Testis (tissue), 3 donors: ENCODE results near the gene DCLRE1A. TPM values are rescaled to one million over a fixed set of nuclear protein-coding genes. Genes with fewer than 3 reads are reported as not detected.

Source experiments
- DNase-seq: peaks from one replicate; pipeline ENCODE4 v3.0.0-alpha.2; 2019
- H3K27ac ChIP-seq, 2 donors: fragments of 200-600 bp; sonication (generic); one replicate each; pipeline ENCODE4 v1.5.1; 2019
- H3K27me3 ChIP-seq: fragments of 200-600 bp; sonication (generic); one replicate; pipeline ENCODE4 v1.5.1; 2019
- H3K36me3 ChIP-seq: fragments of 200-600 bp; sonication (generic); one replicate; pipeline ENCODE4 v1.5.1; 2017; ENCODE audit warnings: low read depth; ENCODE audit errors: missing control alignments
- H3K4me1 ChIP-seq: fragments of 200-600 bp; sonication (generic); one replicate; pipeline ENCODE4 v1.5.1; 2019
- H3K4me3 ChIP-seq, 2 donors: fragments of 200-600 bp; sonication (generic); one replicate each; pipeline ENCODE4 v1.5.1; 2017 to 2019
- H3K9me3 ChIP-seq: fragments of 200-600 bp; sonication (generic); one replicate; pipeline ENCODE4 v1.5.1; 2017
- CTCF ChIP-seq, 3 experiments: fragments of 450-650 bp in 2 of 3; fragments of 200-600 bp in 1 of 3; sonication (generic) in 1 of 3; IDR thresholded peaks; one replicate each; pipeline ENCODE4 v1.5.1; 2016 to 2019; ENCODE audit warnings: antibody characterized with exemption in 3 of 3, mild to moderate bottlenecking in 2 of 3, moderate library complexity in 1 of 3
- POLR2A ChIP-seq: fragments of 450-650 bp; IDR thresholded peaks from one replicate; pipeline ENCODE4 v1.6.1; 2017; ENCODE audit warnings: antibody characterized with exemption, mild to moderate bottlenecking, moderate library complexity
- WGBS, 2 donors: methylation state at CpG; one replicate each; pipeline ENCODE4 v1.1.5; 2018; 5-methylcytosine and 5-hydroxymethylcytosine counted together
- intact Hi-C: fragments of 100-400 bp; cut with DNase I; formaldehyde crosslinking; loops from one replicate; pipeline ENCODE4 v1.15.1; 2023; ENCODE audit warnings: low total_unique reads
- polyA plus RNA-seq: library from polyadenylated mRNA; stranded (reverse); fragments of 350-450 nt; fragmentation: Illumina TruSeq; extraction: RNeasy Lipid Tissue Mini Kit (QIAGEN cat#74804); gene quantifications from one replicate; pipeline ENCODE4 v1.2.3, GENCODE V29; 2014; ENCODE audit warnings: low read depth, low replicate concordance; ENCODE audit not compliant: insufficient read depth
- total RNA-seq, 2 donors: library from RNA; depleted of rRNA; stranded (reverse); fragments of >200 nt; gene quantifications; one replicate each; pipeline ENCODE4 v1.2.3, GENCODE V29; 2016

The DCLRE1A gene
- total and polyA plus RNA-seq, 3 donors from 2014 or later: 7.2 to 9.5 (median 8.9) TPM

DNA sequence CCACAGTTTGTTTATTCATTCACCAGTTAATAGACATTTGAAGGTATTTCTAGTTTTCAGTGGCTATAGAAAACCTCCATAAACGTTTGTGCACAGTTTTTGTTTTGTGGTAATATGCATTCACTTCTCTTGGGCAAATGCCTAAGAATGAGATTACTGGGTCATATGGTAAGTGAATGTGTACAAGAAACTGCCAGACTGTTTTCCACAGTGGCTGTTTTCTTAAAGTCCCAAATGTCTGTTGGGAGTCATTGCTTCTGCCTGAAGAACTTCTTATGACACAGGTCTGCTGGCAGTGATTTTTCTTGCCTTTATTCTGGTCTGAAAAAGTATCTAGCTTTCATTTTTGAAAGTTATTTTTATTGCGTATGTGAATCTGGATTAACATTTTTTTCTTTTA, 36.0 kb upstream of the DCLRE1A start:
- no peaks in the 10 kb centered on the region for H3K27me3 ChIP-seq
- intact Hi-C loops: no loop called here
- no peak overlapping the region for H3K4me3 ChIP-seq
- DNase-seq: no peak
- no peaks in the 10 kb centered on the region for H3K4me1 ChIP-seq
- WGBS, 2 donors: 85 to 90% methylated on average over 2 of the region's 2 CpGs
- no peaks in the 10 kb centered on the region for H3K9me3 ChIP-seq
- TF ChIP-seq CTCF (IDR thresholded peaks at IDR 0.05) (no peak), POLR2A (no peak)
- H3K27ac ChIP-seq: no peak overlapping the region
- no peaks in the 10 kb centered on the region for H3K36me3 ChIP-seq

DNA sequence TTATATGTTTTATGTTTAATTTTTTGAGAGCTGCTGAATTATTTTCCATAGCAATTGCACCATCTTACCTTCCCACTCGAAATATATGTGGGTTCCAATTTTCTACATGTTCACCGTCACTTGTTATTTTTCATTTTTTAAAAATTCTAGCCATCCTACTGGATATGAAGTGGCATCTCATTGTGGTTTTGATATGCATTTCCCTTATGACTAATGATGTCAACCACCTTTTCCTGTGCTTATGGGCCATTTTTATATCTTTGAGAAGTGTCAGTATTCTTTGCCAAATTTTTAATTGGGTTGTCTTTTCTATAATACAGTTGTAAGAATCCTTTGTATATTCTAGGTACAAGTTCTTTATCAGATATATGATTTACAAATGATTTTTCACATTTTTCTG, 28.4 kb upstream of the DCLRE1A start:
- intact Hi-C loops: no loop called here
- no peak for TF ChIP-seq POLR2A
- TF ChIP-seq CTCF (IDR thresholded peaks at IDR 0.05): no peak
- Histone ChIP-seq H3K36me3 (no peaks in the 10 kb centered on the region), H3K4me3 (no peak overlapping the region), H3K4me1 (peaks cover 4% of the 10 kb centered on the region), H3K27me3 (no peaks in the 10 kb centered on the region), H3K9me3 (no peaks in the 10 kb centered on the region), H3K27ac (no peak overlapping the region)
- WGBS, 2 donors: 93 to 96% methylated on average over 2 of the region's 2 CpGs
- DNase-seq: no peak

- no peak overlapping the region for H3K27ac ChIP-seq
- H3K27me3 ChIP-seq: no peaks in the 10 kb centered on the region
- peaks cover 4% of the 10 kb centered on the region for H3K4me1 ChIP-seq
- WGBS, 2 donors: 48 to 64% methylated on average over 1 of the region's 1 CpG
- H3K9me3 ChIP-seq: no peaks in the 10 kb centered on the region
- H3K36me3 ChIP-seq: no peaks in the 10 kb centered on the region
- TF ChIP-seq CTCF (IDR thresholded peaks at IDR 0.05): no peak
- TF ChIP-seq POLR2A: no peak
- no peak for DNase-seq
- no peak overlapping the region for H3K4me3 ChIP-seq
- intact Hi-C loops: no loop called here
These were observed 26.4 kb upstream of the DCLRE1A start for GRCh38 chr10:113880236-113880635.

DNA sequence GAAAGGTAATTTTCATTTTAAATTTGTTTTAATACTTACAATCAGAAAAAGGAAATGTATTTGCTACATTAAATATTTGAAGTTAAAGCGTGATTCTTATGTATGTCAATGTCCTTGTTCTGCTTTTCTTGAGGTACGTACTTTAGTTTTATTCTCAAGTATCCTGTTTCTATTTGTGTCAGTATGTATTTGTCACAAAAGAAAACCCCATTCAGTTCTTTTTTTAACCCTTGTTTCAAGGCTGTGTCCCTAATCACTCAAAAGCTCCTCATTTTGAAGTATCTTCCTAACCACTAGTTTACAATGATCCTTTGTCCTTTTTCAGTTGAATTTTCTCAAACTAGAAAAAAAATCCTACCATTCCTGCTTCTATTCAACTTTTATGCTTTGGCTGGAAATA, 25.8 kb upstream of the DCLRE1A start:
- Histone ChIP-seq H3K27ac (peak overlapping the region in 1 of 2 donors; percentile 19), H3K4me1 (peaks cover 4% of the 10 kb centered on the region), H3K4me3 (no peak overlapping the region), H3K9me3 (no peaks in the 10 kb centered on the region), H3K36me3 (no peaks in the 10 kb centered on the region), H3K27me3 (no peaks in the 10 kb centered on the region)
- DNase-seq: no peak
- intact Hi-C loops: no loop called here
- WGBS, 2 donors: 59 to 70% methylated on average over 2 of the region's 2 CpGs
- no peak for TF ChIP-seq POLR2A
- no peak for TF ChIP-seq CTCF (IDR thresholded peaks at IDR 0.05)

DNA sequence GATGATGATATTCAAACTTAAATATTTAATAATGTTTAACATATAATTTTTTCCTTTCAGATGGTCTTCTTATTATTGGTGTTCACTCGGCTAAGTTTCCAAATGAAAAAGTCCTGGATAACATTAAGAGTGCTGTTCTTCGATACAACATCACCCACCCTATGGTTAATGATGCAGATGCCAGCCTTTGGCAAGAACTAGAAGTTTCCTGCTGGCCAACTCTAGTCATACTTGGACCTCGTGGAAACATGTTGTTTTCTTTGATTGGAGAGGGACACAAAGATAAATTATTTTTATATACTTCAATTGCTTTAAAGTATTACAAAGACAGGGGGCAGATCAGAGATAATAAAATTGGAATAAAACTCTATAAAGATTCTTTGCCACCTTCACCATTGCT, 22.6 kb upstream of the DCLRE1A start:
- intact Hi-C loops: no loop called here
- WGBS, 2 donors: 79 to 81% methylated on average over 3 of the region's 3 CpGs
- no peaks in the 10 kb centered on the region for H3K9me3 ChIP-seq
- no peaks in the 10 kb centered on the region for H3K36me3 ChIP-seq
- DNase-seq: no peak
- H3K4me1 ChIP-seq: peaks cover 4% of the 10 kb centered on the region
- H3K27ac ChIP-seq: no peak overlapping the region
- no peak overlapping the region for H3K4me3 ChIP-seq
- no peak for TF ChIP-seq POLR2A
- TF ChIP-seq CTCF (IDR thresholded peaks at IDR 0.05): no peak
- H3K27me3 ChIP-seq: no peaks in the 10 kb centered on the region
